Esophagus muscularis mucosa (tissue), 4 donors: ENCODE data around the gene AATK. TPM values are rescaled to one million over a fixed set of nuclear protein-coding genes. Genes with fewer than 3 reads are reported as not detected.

Experiments
- DNase-seq: peaks from one replicate; pipeline ENCODE4 v3.0.0-alpha.2; 2017; ENCODE audit errors: extremely low spot score
- H3K27ac ChIP-seq, 4 donors: fragments of 200-600 bp; sonication (generic); replicated peaks in 1 of 4; 1 replicate in 3 of 4; 2 replicates in 1 of 4; pipeline ENCODE4 v1.5.1; 2016 to 2019; ENCODE audit warnings: mild to moderate bottlenecking in 1 of 4
- H3K27me3 ChIP-seq, 4 donors: fragments of 200-600 bp; sonication (generic); one replicate each; pipeline versions ENCODE4 v1.5.1 to v1.6.0; 2016 to 2019
- H3K36me3 ChIP-seq, 4 donors: fragments of 200-600 bp; sonication (generic); one replicate each; pipeline ENCODE4 v1.5.1; 2016 to 2019
- H3K4me1 ChIP-seq, 4 donors: fragments of 200-600 bp; sonication (generic); one replicate each; pipeline ENCODE4 v1.5.1; 2016 to 2019
- H3K4me3 ChIP-seq, 4 donors: fragments of 200-600 bp; sonication (generic); 1 replicate in 2 of 4; 2 replicates in 2 of 4; pipeline ENCODE4 v1.5.1; 2016 to 2019; ENCODE audit warnings: mild to moderate bottlenecking in 4 of 4, moderate library complexity in 1 of 4
- H3K9me3 ChIP-seq, 4 donors: fragments of 200-600 bp; sonication (generic); 1 replicate in 3 of 4; 2 replicates in 1 of 4; pipeline ENCODE4 v1.5.1; 2016 to 2019
- EP300 ChIP-seq: sonication (generic); formaldehyde crosslinking; IDR thresholded peaks from one replicate; pipeline ENCODE4 v1.6.1; 2017; ENCODE audit warnings: antibody characterized with exemption
- POLR2A ChIP-seq: fragments of 450-650 bp; IDR thresholded peaks from one replicate; pipeline ENCODE4 v1.6.1; 2017; ENCODE audit warnings: antibody characterized with exemption, moderate library complexity, mild to moderate bottlenecking, low read depth
- POLR2AphosphoS5 ChIP-seq, 2 donors: sonication (generic); formaldehyde crosslinking; IDR thresholded peaks; one replicate each; pipeline ENCODE4 v1.6.1; 2017; ENCODE audit warnings: antibody characterized with exemption in 2 of 2
- WGBS: methylation state at CpG from one replicate; pipeline ENCODE4 v1.1.5; 2018; 5-methylcytosine and 5-hydroxymethylcytosine counted together
- intact Hi-C: fragments of 100-400 bp; cut with DNase I; formaldehyde crosslinking; loops from one replicate; pipeline ENCODE4 v1.15.1; 2023
- total RNA-seq, 4 donors: library from RNA; depleted of rRNA; stranded (reverse); fragments of >200 nt; gene quantifications; one replicate each; pipeline versions ENCODE4 v1.1.0 to v1.2.1, GENCODE V29; 2016
- TF ChIP-seq, protein P1 (sequence below), 3 experiments: fragments of 200-600 bp in 2 of 3; fragments of 450-650 bp in 1 of 3; sonication (generic) in 2 of 3; IDR thresholded peaks; one replicate each; pipeline ENCODE4 v1.5.1; 2017 to 2019; ENCODE audit warnings: antibody characterized with exemption in 3 of 3, mild to moderate bottlenecking in 2 of 3, moderate library complexity in 1 of 3

AATK gene
- total RNA-seq, 4 donors from 2014 or later, result 13.7 to 24.6 (median 16.0) TPM

DNA sequence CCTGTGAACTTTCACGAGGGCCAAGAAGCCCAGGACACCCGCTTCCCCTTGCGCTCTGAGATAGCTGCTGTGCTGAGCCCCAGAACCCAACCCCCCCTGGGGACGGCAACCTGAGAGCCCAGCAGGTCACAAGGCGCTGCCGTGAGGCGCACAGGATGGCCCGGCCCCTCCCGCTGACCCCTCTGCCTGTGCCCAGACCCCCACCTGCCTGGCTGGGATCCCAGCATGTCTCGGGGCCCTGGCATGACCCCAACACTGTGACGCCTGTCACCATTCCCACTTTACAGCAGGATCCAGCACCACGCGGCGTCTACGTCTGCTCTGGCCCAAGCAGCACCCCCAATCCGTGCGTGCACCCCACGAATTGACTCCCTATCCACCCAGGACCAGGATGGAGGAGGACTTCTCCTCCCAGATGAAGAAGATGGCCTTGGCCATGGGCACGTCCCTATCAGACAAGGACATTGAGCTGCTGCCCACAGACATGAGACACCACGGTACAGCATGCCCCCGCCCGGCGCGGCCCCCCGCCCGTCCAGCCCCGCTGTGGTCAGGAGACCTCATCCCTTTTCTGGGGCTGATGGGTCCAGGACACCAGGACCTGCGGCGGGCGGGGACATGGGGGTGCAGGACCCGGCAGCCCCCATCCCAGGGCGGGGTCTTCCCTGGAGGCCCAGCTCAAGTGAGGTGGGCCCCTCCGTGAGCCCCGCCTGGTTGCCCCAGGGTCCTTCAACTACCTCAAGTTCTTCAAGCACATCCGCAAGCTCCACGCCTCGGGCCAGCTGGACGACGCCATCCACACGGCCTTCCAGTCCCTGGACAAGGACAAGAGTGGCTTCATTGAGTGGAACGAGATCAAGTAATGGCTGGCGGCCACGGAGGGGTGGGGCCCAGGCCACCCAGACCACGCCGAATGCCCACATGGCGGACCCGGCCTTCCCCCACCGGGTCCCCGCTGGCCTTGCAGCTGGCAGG lies 15.1 kb upstream of the AATK start:
- no peaks in the 10 kb centered on the region for H3K9me3 ChIP-seq
- TF ChIP-seq POLR2A, result no peak
- no peak for TF ChIP-seq EP300
- no peak for TF ChIP-seq POLR2AphosphoS5 (IDR thresholded peaks at IDR 0.05)
- TF ChIP-seq, protein P1, sequence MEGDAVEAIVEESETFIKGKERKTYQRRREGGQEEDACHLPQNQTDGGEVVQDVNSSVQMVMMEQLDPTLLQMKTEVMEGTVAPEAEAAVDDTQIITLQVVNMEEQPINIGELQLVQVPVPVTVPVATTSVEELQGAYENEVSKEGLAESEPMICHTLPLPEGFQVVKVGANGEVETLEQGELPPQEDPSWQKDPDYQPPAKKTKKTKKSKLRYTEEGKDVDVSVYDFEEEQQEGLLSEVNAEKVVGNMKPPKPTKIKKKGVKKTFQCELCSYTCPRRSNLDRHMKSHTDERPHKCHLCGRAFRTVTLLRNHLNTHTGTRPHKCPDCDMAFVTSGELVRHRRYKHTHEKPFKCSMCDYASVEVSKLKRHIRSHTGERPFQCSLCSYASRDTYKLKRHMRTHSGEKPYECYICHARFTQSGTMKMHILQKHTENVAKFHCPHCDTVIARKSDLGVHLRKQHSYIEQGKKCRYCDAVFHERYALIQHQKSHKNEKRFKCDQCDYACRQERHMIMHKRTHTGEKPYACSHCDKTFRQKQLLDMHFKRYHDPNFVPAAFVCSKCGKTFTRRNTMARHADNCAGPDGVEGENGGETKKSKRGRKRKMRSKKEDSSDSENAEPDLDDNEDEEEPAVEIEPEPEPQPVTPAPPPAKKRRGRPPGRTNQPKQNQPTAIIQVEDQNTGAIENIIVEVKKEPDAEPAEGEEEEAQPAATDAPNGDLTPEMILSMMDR (IDR thresholded peaks at IDR 0.05), result no peak
- H3K4me1 ChIP-seq, result no peaks in the 10 kb centered on the region
- no peaks in the 10 kb centered on the region for H3K36me3 ChIP-seq
- H3K4me3 ChIP-seq, result no peak overlapping the region
- intact Hi-C loops, result no loop called here
- no peak overlapping the region for H3K27ac ChIP-seq
- H3K27me3 ChIP-seq, result peaks cover 0 to 49% (median 0%) of the 10 kb centered on the region in 4 donors
- DNase-seq, result no peak
- WGBS, result 96% methylated on average over 25 of the region's 49 CpGs

DNA sequence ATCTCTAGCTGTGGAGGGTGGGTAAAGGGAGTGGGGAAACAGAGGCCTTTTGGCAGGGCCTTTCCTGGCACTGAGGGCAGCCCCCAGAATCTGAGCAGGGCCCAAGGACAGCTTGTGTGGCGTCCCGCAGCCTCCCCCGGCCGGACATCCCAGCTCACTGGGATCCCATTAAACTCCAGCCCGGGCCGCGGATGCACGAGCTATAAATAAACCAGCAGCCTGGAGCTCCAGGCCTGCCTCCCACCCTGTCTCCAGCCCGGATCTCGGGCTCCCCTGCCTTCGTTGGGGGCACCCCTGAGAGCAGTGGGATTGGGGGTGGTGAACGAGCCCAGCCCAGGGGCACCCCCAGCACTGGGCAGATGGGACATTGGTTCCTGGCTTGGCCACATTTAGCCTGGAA lies 13.8 kb upstream of the AATK start:
- intact Hi-C loops, result no loop called here
- WGBS, result 64% methylated on average over 12 of the region's 12 CpGs
- peaks cover 0 to 48% (median 0%) of the 10 kb centered on the region in 4 donors for H3K27me3 ChIP-seq
- peaks cover 0 to 4% (median 0%) of the 10 kb centered on the region in 4 donors for H3K9me3 ChIP-seq
- no peak overlapping the region for H3K27ac ChIP-seq
- DNase-seq, result no peak
- TF ChIP-seq POLR2AphosphoS5 (IDR thresholded peaks at IDR 0.05) (no peak), EP300 (no peak), POLR2A (no peak)
- TF ChIP-seq, protein P1 (IDR thresholded peaks at IDR 0.05), result no peak
- no peak overlapping the region for H3K4me3 ChIP-seq
- no peaks in the 10 kb centered on the region for H3K4me1 ChIP-seq
- no peaks in the 10 kb centered on the region for H3K36me3 ChIP-seq

DNA sequence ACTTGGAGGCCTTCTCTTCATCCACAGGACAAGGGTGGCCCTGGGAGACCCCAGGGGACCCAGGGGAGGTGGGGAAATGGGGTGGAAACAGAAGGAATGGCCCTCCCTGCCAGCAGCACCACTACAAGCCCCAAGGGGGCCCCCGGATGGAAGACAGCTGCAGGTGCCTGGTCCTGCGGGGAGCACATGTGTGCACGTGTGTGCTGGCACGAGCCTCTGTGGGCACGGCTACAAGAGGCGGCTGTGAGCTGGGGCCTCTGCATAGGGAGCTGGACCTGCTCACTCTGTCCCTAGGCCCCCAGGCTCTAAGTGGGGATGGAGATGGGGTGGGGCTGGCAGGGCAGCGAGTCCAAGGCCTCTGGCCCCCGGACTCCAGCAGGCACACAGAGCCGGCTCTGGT lies 13.2 kb upstream of the AATK start:
- WGBS, result 63% methylated on average over 9 of the region's 9 CpGs
- DNase-seq, result no peak
- Histone ChIP-seq H3K9me3 (peaks cover 0 to 4% (median 0%) of the 10 kb centered on the region in 4 donors), H3K27ac (no peak overlapping the region), H3K4me1 (no peaks in the 10 kb centered on the region), H3K36me3 (no peaks in the 10 kb centered on the region), H3K4me3 (no peak overlapping the region), H3K27me3 (peaks cover 0 to 42% (median 0%) of the 10 kb centered on the region in 4 donors)
- TF ChIP-seq POLR2AphosphoS5 (IDR thresholded peaks at IDR 0.05) (no peak), EP300 (no peak), POLR2A (no peak)
- TF ChIP-seq, protein P1 (IDR thresholded peaks at IDR 0.05), result no peak
- intact Hi-C loops, result no loop called here

DNA sequence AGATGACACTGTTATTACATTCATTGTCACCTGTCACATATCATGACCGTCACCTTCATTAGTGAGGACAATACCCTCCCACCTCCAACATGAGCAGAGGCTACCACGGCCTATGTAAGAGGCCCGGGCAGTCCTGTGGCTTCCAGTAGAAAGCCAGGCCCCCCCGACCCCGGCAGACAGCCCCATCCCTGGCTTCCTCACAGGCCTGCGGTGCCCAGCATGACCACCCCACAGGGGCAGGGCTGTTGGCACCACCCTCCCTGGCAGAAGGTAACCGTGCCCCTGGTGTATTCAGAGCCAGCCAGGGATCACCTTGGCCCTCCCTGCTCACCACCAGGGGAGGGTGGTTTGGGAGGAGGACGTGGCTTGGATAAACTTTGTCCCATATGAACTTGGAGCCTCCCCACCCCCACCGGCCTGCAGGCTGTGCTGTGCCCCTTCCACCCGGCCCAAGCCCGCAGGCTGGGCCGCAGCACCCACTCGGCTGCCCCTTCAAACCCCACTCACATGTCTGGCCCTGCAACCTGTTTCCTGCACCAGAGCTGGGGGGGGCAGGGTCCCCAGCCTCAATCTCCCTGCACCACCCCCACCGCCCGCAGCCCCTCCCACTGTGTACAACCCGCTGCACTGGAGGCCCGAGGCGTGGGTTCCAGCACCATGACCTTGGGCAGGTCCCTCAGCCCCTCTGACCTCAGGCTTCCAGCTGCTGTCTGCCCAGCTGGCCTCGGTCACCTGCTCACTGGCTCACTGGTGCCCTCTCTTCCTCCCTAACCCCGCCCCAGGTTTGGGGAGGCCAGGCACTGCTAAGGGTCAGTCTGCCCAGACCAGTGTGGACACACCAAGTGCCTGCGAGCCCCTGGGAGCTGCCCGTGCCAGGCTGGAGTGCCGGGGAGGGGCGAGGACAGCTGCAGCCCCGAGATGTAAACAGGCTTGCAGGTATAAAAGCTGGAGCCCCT lies 12.4 kb upstream of the AATK start:
- intact Hi-C loops, result no loop called here
- DNase-seq, result no peak
- Histone ChIP-seq H3K36me3 (no peaks in the 10 kb centered on the region), H3K4me1 (no peaks in the 10 kb centered on the region), H3K27ac (no peak overlapping the region), H3K4me3 (no peak overlapping the region), H3K9me3 (peaks cover 0 to 4% (median 0%) of the 10 kb centered on the region in 4 donors), H3K27me3 (peaks cover 0 to 34% (median 0%) of the 10 kb centered on the region in 4 donors)
- TF ChIP-seq EP300, result no peak
- TF ChIP-seq POLR2A, result no peak
- TF ChIP-seq, protein P1 (IDR thresholded peaks at IDR 0.05), result no peak
- no peak for TF ChIP-seq POLR2AphosphoS5 (IDR thresholded peaks at IDR 0.05)
- 86% methylated on average over 4 of the region's 25 CpGs for WGBS
